Vagina (tissue), 2 donors: ENCODE results near the gene GNG2. TPM values are rescaled to one million over a fixed set of nuclear protein-coding genes. Genes with fewer than 3 reads are reported as not detected.

ENCODE experiments used
- DNase-seq, 2 donors: peaks; one replicate each; pipeline ENCODE4 v3.0.0-alpha.2; 2017; ENCODE audit errors: extremely low spot score in 2 of 2
- H3K27ac ChIP-seq: fragments of 200-600 bp; sonication (generic); one replicate; pipeline ENCODE4 v1.5.1; 2019
- H3K27me3 ChIP-seq: fragments of 200-600 bp; sonication (generic); one replicate; pipeline ENCODE4 v1.5.1; 2019
- H3K36me3 ChIP-seq, 2 donors: fragments of 200-600 bp; sonication (generic); one replicate each; pipeline ENCODE4 v1.5.1; 2017 to 2019
- H3K4me1 ChIP-seq: fragments of 200-600 bp; sonication (generic); one replicate; pipeline ENCODE4 v1.5.1; 2019
- H3K4me3 ChIP-seq, 2 donors: fragments of 200-600 bp; sonication (generic); 1 replicate in 1 of 2; 2 replicates in 1 of 2; pipeline ENCODE4 v1.5.1; 2016 to 2019
- H3K9me3 ChIP-seq: fragments of 200-600 bp; sonication (generic); one replicate; pipeline ENCODE4 v1.5.1; 2019
- POLR2A ChIP-seq, 2 donors: fragments of 450-650 bp; IDR thresholded peaks; one replicate each; pipeline ENCODE4 v1.6.1; 2017; ENCODE audit warnings: antibody characterized with exemption in 2 of 2, mild to moderate bottlenecking in 2 of 2, moderate library complexity in 2 of 2
- POLR2AphosphoS5 ChIP-seq, 2 donors: sonication (generic); formaldehyde crosslinking; IDR thresholded peaks; one replicate each; pipeline ENCODE4 v1.9.0; 2017; ENCODE audit warnings: antibody characterized with exemption in 2 of 2, mild to moderate bottlenecking in 2 of 2, low read depth in 1 of 2; ENCODE audit not compliant: insufficient read depth in 1 of 2
- intact Hi-C: fragments of 100-400 bp; cut with DNase I; formaldehyde crosslinking; loops from one replicate; pipeline ENCODE4 v1.15.1; 2023
- total RNA-seq: library from RNA; depleted of rRNA; stranded (reverse); fragments of >200 nt; gene quantifications from one replicate; pipeline ENCODE4 v1.2.3, GENCODE V29; 2016
- TF ChIP-seq, protein P1 (sequence below), 3 experiments: fragments of 450-650 bp in 2 of 3; fragments of 200-600 bp in 1 of 3; sonication (generic) in 1 of 3; IDR thresholded peaks; one replicate each; pipeline ENCODE4 v1.5.1; 2017 to 2019; ENCODE audit warnings: antibody characterized with exemption in 3 of 3, mild to moderate bottlenecking in 2 of 3, moderate library complexity in 2 of 3

The GNG2 gene
- total RNA-seq, 1 donor from 2014 or later, result 12.8 TPM

DNA sequence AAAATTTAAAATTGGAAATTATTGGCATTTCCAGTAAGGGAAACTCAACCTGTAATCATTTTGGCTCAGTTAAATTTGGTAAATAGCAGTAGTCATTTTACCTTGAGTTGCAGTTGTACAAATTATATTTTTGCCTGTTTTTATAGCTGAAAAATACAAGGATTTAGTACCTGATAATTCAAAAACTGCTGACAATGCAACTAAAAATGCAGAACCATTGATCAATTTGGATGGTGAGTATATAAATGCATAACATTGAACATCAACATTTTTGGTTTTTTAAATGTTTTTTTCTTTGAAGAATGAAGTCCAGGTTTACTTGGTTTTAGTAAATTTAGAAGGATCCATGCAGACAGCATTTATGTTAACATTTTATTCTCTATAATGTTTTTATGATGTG lies 137.9 kb downstream of the GNG2 start:
- Histone ChIP-seq H3K36me3 (peaks cover 4 to 37% of the 10 kb centered on the region in 2 donors), H3K9me3 (no peaks in the 10 kb centered on the region), H3K27me3 (no peaks in the 10 kb centered on the region), H3K27ac (no peak overlapping the region), H3K4me1 (no peaks in the 10 kb centered on the region), H3K4me3 (no peak overlapping the region)
- TF ChIP-seq, protein P1, sequence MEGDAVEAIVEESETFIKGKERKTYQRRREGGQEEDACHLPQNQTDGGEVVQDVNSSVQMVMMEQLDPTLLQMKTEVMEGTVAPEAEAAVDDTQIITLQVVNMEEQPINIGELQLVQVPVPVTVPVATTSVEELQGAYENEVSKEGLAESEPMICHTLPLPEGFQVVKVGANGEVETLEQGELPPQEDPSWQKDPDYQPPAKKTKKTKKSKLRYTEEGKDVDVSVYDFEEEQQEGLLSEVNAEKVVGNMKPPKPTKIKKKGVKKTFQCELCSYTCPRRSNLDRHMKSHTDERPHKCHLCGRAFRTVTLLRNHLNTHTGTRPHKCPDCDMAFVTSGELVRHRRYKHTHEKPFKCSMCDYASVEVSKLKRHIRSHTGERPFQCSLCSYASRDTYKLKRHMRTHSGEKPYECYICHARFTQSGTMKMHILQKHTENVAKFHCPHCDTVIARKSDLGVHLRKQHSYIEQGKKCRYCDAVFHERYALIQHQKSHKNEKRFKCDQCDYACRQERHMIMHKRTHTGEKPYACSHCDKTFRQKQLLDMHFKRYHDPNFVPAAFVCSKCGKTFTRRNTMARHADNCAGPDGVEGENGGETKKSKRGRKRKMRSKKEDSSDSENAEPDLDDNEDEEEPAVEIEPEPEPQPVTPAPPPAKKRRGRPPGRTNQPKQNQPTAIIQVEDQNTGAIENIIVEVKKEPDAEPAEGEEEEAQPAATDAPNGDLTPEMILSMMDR (IDR thresholded peaks at IDR 0.05), result no peak
- no peak for TF ChIP-seq POLR2AphosphoS5 (IDR thresholded peaks at IDR 0.05; ENCODE audit: insufficient read depth in 1 of 2, low read depth in 1 of 2)
- no peak for TF ChIP-seq POLR2A (IDR thresholded peaks at IDR 0.05)
- intact Hi-C loops, result loop anchor here (5.0 kb wide), 1 partner anchor 69 kb away; the partner anchor contains the start of gene NID2
- no peak for DNase-seq

GRCh38 chr14:51999084-51999483 lies 138.7 kb downstream of the GNG2 start:
- H3K27ac ChIP-seq, result no peak overlapping the region
- no peaks in the 10 kb centered on the region for H3K4me1 ChIP-seq
- DNase-seq, result no peak
- intact Hi-C loops, result loop anchor here (5.0 kb wide), 1 partner anchor 68 kb away; the partner anchor contains the start of gene NID2
- H3K9me3 ChIP-seq, result no peaks in the 10 kb centered on the region
- TF ChIP-seq, protein P1 (IDR thresholded peaks at IDR 0.05), result no peak
- TF ChIP-seq POLR2AphosphoS5 (IDR thresholded peaks at IDR 0.05; ENCODE audit: insufficient read depth in 1 of 2, low read depth in 1 of 2) (no peak), POLR2A (IDR thresholded peaks at IDR 0.05) (no peak)
- H3K36me3 ChIP-seq, result peaks cover 4 to 37% of the 10 kb centered on the region in 2 donors
- H3K4me3 ChIP-seq, result no peak overlapping the region
- no peaks in the 10 kb centered on the region for H3K27me3 ChIP-seq

DNA sequence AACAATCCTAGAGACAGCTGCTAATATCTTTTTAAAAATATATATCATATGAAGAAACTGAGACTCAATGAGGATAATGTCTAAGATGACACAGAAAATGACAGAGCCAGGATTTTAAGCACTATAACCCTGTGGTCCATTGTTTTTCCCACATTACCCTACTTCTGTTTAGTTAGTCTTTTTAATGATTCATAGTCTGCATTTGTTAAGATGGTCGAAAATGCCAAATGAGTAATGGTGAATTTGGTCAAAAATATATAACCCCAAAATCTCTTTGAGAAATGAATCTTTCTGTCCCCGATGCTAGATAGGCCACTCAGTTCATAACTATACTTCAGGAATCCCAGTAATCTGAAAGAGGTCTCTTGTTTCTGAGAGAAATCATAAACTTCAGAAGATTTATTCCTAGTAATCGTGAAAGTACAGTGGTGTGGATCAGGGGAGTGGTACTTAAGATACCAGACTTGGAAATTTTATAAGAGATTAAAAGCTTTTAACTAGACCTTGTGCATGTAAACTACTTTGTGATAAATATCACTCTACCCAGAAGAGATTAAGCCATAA lies 139.7 kb downstream of the GNG2 start:
- intact Hi-C loops, result loop anchor here (5.0 kb wide), 1 partner anchor 132 kb away; no protein-coding TSS in a partner anchor
- DNase-seq, result no peak
- Histone ChIP-seq H3K4me3 (no peak overlapping the region), H3K36me3 (peaks cover 4 to 35% of the 10 kb centered on the region in 2 donors), H3K9me3 (no peaks in the 10 kb centered on the region), H3K27me3 (no peaks in the 10 kb centered on the region), H3K27ac (no peak overlapping the region), H3K4me1 (no peaks in the 10 kb centered on the region)
- TF ChIP-seq POLR2AphosphoS5 (IDR thresholded peaks at IDR 0.05; ENCODE audit: insufficient read depth in 1 of 2, low read depth in 1 of 2) (no peak), POLR2A (IDR thresholded peaks at IDR 0.05) (no peak)
- TF ChIP-seq, protein P1 (IDR thresholded peaks at IDR 0.05), result no peak

DNA sequence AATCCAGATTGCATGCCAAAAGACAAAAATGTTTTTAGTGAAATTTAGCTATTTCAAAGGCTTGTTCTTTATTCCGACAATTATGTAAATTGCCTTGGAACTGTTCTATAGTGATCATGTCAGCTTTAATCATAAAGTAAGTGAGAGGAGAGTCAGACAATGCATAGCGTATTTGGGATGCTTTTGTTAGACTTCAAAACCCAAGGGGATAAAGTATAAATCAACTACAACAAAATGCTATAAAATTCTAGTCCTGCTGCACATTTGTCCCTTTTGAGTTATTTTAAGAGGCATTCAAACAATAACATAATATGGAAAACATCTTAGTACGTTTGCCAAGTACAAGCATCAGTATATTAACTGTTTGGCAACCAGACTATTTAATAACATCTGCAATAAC lies 140.3 kb downstream of the GNG2 start:
- no peak for DNase-seq
- H3K27ac ChIP-seq, result no peak overlapping the region
- no peak overlapping the region for H3K4me3 ChIP-seq
- TF ChIP-seq POLR2AphosphoS5 (IDR thresholded peaks at IDR 0.05; ENCODE audit: insufficient read depth in 1 of 2, low read depth in 1 of 2) (no peak), POLR2A (IDR thresholded peaks at IDR 0.05) (no peak)
- TF ChIP-seq, protein P1 (IDR thresholded peaks at IDR 0.05), result no peak
- intact Hi-C loops, result loop anchor here (5.0 kb wide), 1 partner anchor 132 kb away; no protein-coding TSS in a partner anchor
- H3K36me3 ChIP-seq, result peaks cover 4 to 38% of the 10 kb centered on the region in 2 donors
- no peaks in the 10 kb centered on the region for H3K4me1 ChIP-seq
- no peaks in the 10 kb centered on the region for H3K27me3 ChIP-seq
- no peaks in the 10 kb centered on the region for H3K9me3 ChIP-seq

- no peaks in the 10 kb centered on the region for H3K9me3 ChIP-seq
- no peaks in the 10 kb centered on the region for H3K4me1 ChIP-seq
- peaks cover 4 to 57% of the 10 kb centered on the region in 2 donors for H3K36me3 ChIP-seq
- no peak for DNase-seq
- no peaks in the 10 kb centered on the region for H3K27me3 ChIP-seq
- no peak overlapping the region for H3K27ac ChIP-seq
- no peak for TF ChIP-seq POLR2A (IDR thresholded peaks at IDR 0.05)
- TF ChIP-seq, protein P1 (IDR thresholded peaks at IDR 0.05), result no peak
- TF ChIP-seq POLR2AphosphoS5 (IDR thresholded peaks at IDR 0.05; ENCODE audit: insufficient read depth in 1 of 2, low read depth in 1 of 2), result no peak
- H3K4me3 ChIP-seq, result no peak overlapping the region
- intact Hi-C loops, result loop anchor here (5.0 kb wide), 1 partner anchor 130 kb away; no protein-coding TSS in a partner anchor
Measured at GRCh38 chr14:52002542-52002941, 142.1 kb downstream of the GNG2 start.
